Pancreas (tissue), 10 donors: Measurements from ENCODE around the gene PLRG1. TPM values are rescaled to one million over a fixed set of nuclear protein-coding genes. Genes with fewer than 3 reads are reported as not detected.

ENCODE experiments used
- ATAC-seq, 4 donors: fragments of 200-7000 bp; cut with Tn5 transposase; one replicate each; pipeline versions ENCODE4 v1.8.0 to v1.9.1; 2020; ENCODE audit warnings: mild to moderate bottlenecking in 4 of 4, moderate library complexity in 4 of 4
- DNase-seq, 6 donors: peaks; one replicate each; pipeline ENCODE4 v3.0.0-alpha.2; 2020
- FAIRE-seq: peaks from 2 replicates; lab custom pipeline; 2012; peaks lifted over from hg19 to GRCh38; lab: Jason Lieb, UNC
- H3K27ac ChIP-seq, 4 donors: fragments of 200-600 bp; sonication (generic); 1 replicate in 3 of 4; 2 replicates in 1 of 4; pipeline versions ENCODE4 v1.5.0 to v1.8.0; 2020
- H3K27me3 ChIP-seq, 4 donors: fragments of 200-600 bp; one replicate each; pipeline ENCODE4 v1.8.0; 2021
- H3K36me3 ChIP-seq, 3 donors: fragments of 200-600 bp; sonication (generic) in 1 of 3; one replicate each; pipeline versions ENCODE4 v1.5.0 to v1.8.0; 2020 to 2021
- H3K4me1 ChIP-seq, 3 donors: fragments of 200-600 bp; one replicate each; pipeline ENCODE4 v1.8.0; 2021
- H3K4me3 ChIP-seq, 4 donors: fragments of 200-600 bp; sonication (generic) in 2 of 4; one replicate each; pipeline versions ENCODE4 v1.5.0 to v1.8.0; 2020 to 2021
- H3K9me3 ChIP-seq, 4 donors: fragments of 200-600 bp; one replicate each; pipeline ENCODE4 v1.8.0; 2021
- WGBS, 2 donors: extraction: QIAGEN DNeasy Blood & Tissue Kit; methylation state at CpG; one replicate each; pipeline ENCODE4 v1.1.7; 2013; 5-methylcytosine and 5-hydroxymethylcytosine counted together
- intact Hi-C, 3 donors: fragments of 100-400 bp; cut with DNase I; formaldehyde crosslinking; loops; one replicate each; pipeline versions ENCODE4 v1.11.1 to v1.14.2; 2022
- polyA plus RNA-seq, 2 donors: library from polyadenylated mRNA; stranded (reverse); fragments of 200-250 nt; gene quantifications; one replicate each; pipeline ENCODE4 v1.2.3, GENCODE V29; 2013
- total RNA-seq, 6 donors: library from RNA; stranded (reverse); fragmentation: NEBNext Ultra II Directional in 4 of 6; extraction: Animal tissue kit (Norgen Biotek cat#: 25700) in 4 of 6; gene quantifications; one replicate each; pipeline versions ENCODE4 v1.2.1 to v1.2.4, GENCODE V29; 2021 to 2023
- TF ChIP-seq, protein P1 (sequence below), 4 donors: fragments of 200-600 bp; sonication (generic) in 3 of 4; IDR thresholded peaks; one replicate each; pipeline versions ENCODE4 v1.5.0 to v1.8.0; 2021; ENCODE audit warnings: antibody characterized with exemption in 4 of 4
- donor health status: healthy with polysubstance abuse.
- donor health status: DM: no; HTN: no; CAD: no; lungs with moderate emphysema.
- donor health status: DM: no; HTN: no; CAD: no.
- donor health status: control.
- donor health status: control.
- donor health status: Bipolar disorder and iron deficiency.
- donor health status: DM: yes; HTN: yes; CAD: no.
- donor health status: DM: no; HTN: no; CAD: no.
- donor health status: DM: no; HTN: no; CAD: no.
- donor health status: DM: yes; HTN: yes; CAD: no.

Gene PLRG1
- total and polyA plus RNA-seq, 8 donors, result 18.5 to 38.6 (median 30.5) TPM

DNA sequence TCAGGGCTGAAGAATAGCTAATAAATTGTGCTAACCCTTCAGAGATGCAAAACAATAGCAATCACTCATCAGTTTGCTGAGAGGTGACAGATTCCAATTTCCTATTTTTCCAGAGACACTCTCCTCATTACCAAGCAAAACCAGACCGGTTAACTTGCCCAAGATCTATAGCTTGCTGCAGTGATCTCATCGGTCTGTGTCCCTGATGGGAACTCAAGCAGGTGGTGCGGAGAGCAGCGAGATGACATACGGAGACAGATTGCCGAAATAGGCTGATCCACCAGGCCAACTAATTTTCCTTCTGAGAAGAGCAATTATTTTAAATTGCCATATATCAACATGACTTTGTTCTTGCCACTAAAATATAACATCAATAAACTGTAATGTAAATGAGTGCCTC is 48.1 kb downstream of the PLRG1 start:
- no peaks in the 10 kb centered on the region for H3K4me1 ChIP-seq
- ATAC-seq (no peak), FAIRE-seq (no peak), DNase-seq (no peak)
- H3K27me3 ChIP-seq, result peaks cover 0 to 5% (median 2%) of the 10 kb centered on the region in 4 donors
- H3K27ac ChIP-seq, result no peak overlapping the region
- intact Hi-C loops, result no loop called here
- H3K9me3 ChIP-seq, result no peaks in the 10 kb centered on the region
- H3K4me3 ChIP-seq, result no peak overlapping the region
- TF ChIP-seq, protein P1, sequence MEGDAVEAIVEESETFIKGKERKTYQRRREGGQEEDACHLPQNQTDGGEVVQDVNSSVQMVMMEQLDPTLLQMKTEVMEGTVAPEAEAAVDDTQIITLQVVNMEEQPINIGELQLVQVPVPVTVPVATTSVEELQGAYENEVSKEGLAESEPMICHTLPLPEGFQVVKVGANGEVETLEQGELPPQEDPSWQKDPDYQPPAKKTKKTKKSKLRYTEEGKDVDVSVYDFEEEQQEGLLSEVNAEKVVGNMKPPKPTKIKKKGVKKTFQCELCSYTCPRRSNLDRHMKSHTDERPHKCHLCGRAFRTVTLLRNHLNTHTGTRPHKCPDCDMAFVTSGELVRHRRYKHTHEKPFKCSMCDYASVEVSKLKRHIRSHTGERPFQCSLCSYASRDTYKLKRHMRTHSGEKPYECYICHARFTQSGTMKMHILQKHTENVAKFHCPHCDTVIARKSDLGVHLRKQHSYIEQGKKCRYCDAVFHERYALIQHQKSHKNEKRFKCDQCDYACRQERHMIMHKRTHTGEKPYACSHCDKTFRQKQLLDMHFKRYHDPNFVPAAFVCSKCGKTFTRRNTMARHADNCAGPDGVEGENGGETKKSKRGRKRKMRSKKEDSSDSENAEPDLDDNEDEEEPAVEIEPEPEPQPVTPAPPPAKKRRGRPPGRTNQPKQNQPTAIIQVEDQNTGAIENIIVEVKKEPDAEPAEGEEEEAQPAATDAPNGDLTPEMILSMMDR (IDR thresholded peaks at IDR 0.05), result no peak
- 40 to 41% methylated on average over 6 of the region's 6 CpGs for WGBS, 2 donors
- no peaks in the 10 kb centered on the region for H3K36me3 ChIP-seq

DNA sequence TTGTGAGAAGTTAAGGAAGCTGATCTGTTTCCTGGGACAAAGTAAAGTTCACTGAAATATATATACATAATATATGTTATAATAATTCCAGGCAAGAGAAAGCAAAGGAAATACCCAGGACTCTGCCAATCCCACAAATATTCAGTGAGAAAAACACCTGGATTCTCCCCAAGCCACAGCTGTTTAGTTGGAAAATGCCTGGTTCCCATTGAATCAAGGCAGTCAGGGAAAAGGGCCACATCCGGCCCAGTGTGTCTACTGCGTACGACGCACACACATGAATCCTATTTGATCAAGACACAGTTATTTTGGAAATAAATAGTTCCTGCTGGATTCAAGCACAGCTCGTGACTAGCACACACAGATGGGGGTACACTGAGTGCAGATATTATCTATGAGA is 52.3 kb downstream of the PLRG1 start:
- DNase-seq (no peak), ATAC-seq (no peak), FAIRE-seq (no peak)
- 60 to 71% methylated on average over 5 of the region's 5 CpGs for WGBS, 2 donors
- H3K4me1 ChIP-seq, result no peaks in the 10 kb centered on the region
- no peak overlapping the region for H3K27ac ChIP-seq
- intact Hi-C loops, result no loop called here
- no peak overlapping the region for H3K4me3 ChIP-seq
- TF ChIP-seq, protein P1 (IDR thresholded peaks at IDR 0.05), result no peak
- no peaks in the 10 kb centered on the region for H3K36me3 ChIP-seq
- peaks cover 0 to 19% (median 2%) of the 10 kb centered on the region in 4 donors for H3K27me3 ChIP-seq
- no peaks in the 10 kb centered on the region for H3K9me3 ChIP-seq

DNA sequence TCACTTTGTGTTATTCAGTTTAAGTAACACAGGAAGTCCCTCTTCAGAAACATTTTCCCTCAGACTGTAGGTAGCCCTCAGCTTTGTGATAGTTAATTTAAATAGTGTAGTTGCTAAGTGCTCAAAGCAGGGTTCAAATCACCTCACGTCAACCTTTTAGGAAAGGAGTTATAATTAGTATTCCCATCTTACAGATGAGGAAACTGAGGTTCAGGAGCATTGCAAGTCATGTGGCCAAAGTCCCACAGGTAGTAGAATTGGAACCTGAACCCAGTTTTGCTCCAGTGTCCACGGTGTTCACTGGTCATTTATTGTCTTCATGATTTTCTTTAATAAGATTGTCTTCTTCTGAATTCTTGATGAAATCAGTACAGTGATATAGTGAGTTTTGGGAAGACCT is 54.3 kb downstream of the PLRG1 start:
- ATAC-seq (no peak), DNase-seq (no peak), FAIRE-seq (no peak)
- Histone ChIP-seq H3K36me3 (no peaks in the 10 kb centered on the region), H3K4me3 (no peak overlapping the region), H3K9me3 (no peaks in the 10 kb centered on the region), H3K27ac (no peak overlapping the region), H3K27me3 (peaks cover 0 to 26% (median 2%) of the 10 kb centered on the region in 4 donors), H3K4me1 (peaks cover 0 to 10% (median 4%) of the 10 kb centered on the region in 3 donors)
- TF ChIP-seq, protein P1 (IDR thresholded peaks at IDR 0.05), result no peak
- intact Hi-C loops, result no loop called here
- WGBS, 2 donors, result 83 to 96% methylated on average over 2 of the region's 2 CpGs

DNA sequence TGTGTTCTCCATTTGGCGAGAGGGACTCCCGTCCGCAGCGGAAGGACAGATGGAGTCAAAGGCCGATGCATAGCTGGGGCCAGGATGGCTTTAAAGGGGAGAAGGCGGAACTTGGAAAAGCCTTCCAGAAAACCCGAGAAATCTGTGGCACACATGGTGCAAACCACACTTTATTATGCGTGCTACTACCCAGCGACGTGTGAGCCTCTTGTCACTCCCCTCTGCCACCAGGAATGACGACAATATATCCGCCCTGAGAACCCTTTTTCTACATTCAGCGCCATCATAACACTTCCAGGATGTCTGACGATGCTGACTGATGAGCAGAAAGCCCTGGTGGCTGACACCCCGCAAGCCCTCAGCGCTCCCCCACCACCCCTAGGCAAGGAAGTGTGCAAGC is 57.9 kb downstream of the PLRG1 start:
- FAIRE-seq (no peak), ATAC-seq (no peak)
- H3K4me3 ChIP-seq, result peak overlapping the region in 2 of 4 donors; percentile 24 to 42

More for the DNA sequence above, 57.9 kb downstream of the PLRG1 start:
- DNase-seq, result no peak
- TF ChIP-seq, protein P1 (IDR thresholded peaks at IDR 0.05), result no peak
- WGBS, 2 donors, result 30 to 34% methylated on average over 16 of the region's 16 CpGs
- Histone ChIP-seq H3K9me3 (no peaks in the 10 kb centered on the region), H3K36me3 (no peaks in the 10 kb centered on the region), H3K4me1 (peaks cover 0 to 10% (median 4%) of the 10 kb centered on the region in 3 donors), H3K27me3 (peaks cover 0 to 42% (median 10%) of the 10 kb centered on the region in 4 donors), H3K27ac (no peak overlapping the region)
- intact Hi-C loops, result no loop called here
